NCI-H2171 treated with DMSO at 0.1 percent for 48 hours (cell line): ENCODE results near the gene NTM.

Experiments
- DNase-seq: peaks from one replicate; lab custom pipeline; 2025; lab: John Stamatoyannopoulos, UW

NTM gene

GRCh38 chr11:132022285-132022684 lies 651.9 kb downstream of the NTM start:
- DNase-seq, result no peak

DNA sequence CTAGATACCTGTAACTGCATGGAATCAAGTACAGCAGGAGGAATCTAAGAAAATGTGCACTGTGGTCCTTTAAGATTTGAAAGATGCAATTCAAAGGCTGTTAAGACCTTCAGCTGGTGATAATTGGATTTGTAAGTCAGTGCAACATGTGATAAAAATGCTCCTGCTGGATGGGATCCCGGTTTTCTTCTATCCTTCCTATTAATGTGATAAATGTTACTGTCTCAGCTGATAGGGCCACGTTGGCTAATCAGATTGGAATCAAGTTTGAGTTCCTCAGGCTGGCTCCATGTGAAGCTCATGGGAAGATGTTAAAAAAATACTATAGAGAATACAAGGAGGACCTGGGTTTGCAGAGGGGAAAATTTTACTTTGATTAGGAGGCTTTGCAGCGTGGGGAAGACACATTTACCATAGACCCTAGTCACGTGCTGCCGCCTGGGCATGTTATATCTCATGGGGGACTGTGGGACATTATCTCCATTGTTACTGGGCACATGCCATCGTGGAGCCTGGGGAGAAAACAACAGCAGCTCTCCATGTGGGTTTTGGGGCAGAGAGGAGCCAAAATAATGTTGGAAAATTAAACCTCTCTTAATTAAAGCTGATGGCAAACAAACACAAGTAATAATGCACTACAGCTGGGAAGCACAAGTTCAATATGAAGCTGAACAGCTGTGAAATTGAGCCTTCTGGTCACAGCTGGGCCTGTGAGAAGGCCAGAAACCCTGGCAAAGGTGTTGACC lies 652.5 kb downstream of the NTM start:
- DNase-seq, result no peak

GRCh38 chr11:132024587-132025295 lies 654.3 kb downstream of the NTM start:
- DNase-seq, result no peak

DNA sequence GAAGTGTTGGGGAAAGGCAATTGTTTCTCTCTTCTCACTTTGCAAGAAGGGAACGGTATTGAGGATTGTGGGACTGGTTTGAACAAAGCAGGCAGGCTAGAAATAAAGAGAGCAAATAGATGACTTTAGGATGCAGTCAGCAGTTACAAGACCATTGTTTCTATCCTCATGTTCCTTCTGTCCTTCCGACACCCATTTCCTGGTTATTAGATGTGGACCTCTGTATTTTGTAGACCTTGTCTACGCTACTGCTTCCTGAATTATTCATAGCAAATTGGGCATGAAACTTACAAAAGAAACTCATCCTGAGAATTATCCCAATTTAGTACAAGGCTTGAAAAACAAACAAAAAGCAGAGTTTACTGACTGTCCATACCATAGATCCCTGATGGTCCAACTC lies 656.3 kb downstream of the NTM start:
- no peak for DNase-seq

- DNase-seq, result no peak
Measured at GRCh38 chr11:132028380-132029240, 658.2 kb downstream of the NTM start.

GRCh38 chr11:132030896-132031295 lies 660.5 kb downstream of the NTM start:
- DNase-seq, result no peak

- DNase-seq, result no peak
Measured at GRCh38 chr11:132032555-132032954, 662.1 kb downstream of the NTM start.

- DNase-seq, result no peak
Measured at GRCh38 chr11:132033051-132033450, 662.6 kb downstream of the NTM start.

DNA sequence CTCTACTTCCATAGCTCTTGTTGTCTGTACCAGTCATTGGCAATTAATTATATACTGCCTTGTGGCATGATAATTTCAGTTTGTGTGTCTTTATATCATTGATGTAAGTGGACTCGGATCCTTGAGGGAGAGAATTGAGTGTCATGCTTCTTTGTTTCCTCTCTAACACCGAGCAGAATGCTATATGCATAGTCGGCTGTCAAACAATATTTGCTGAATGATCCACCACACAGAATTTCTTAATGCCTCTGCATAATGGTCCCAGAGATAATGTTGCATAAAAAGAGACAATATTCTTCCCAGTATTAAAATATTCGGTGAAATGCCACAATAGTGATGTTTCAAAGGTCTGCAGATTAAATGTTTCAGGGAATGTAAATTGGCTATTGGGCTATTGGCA lies 664.8 kb downstream of the NTM start:
- no peak for DNase-seq

DNA sequence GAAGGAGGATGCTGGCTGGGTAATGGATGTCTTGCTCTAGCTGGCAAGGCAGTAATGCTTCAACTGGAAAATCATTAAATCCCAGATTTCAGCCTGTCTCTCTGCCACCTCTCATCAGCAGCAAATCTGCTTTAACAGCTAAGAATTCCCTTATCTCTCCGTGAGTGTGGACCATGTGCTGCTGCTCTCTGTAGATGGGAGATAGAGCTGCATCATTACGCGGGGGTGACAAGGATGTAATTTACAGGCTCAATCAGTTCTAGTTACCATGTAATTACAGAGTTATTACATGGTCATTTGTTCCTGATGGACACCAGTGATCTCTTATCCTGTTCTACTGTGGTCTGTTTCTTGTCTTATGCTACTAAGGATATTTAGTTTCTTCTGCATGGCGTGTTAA lies 665.4 kb downstream of the NTM start:
- no peak for DNase-seq

GRCh38 chr11:132036220-132036619 lies 665.8 kb downstream of the NTM start:
- DNase-seq, result no peak

DNA sequence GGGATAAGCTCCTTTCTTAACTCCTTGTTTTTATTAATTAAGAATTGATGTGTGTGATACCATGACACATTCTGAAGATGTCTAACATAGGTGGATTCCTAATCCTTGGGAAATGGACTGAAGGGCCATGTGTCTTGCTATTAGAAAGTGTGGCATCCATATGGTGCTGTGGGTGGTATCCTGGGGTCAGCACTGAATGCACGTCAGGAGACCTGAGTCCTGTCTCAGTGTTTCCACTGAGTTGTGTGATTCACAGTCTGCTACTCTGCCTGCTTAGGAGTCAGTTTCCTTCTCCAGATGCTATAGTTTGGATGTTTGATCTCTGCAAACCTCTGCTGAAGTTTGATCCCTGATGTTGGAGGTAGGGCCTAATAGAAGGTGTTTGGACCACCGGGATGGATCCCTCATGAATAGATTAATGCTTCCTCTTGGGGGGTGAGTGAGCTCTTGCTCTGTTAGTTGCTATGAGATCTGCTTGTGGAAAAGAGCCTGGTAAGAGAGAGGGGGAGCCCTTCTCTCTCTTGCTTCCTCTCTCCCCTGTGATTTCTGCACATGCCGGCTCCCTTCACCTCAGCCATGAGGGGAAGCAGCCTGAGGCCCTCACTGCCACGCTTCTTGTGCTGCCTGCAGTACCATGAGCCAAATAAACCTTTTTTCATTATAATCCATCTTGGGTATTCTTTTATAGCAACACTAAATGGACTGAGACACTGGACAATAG lies 666.5 kb downstream of the NTM start:
- no peak for DNase-seq

- DNase-seq, result no peak
Measured at GRCh38 chr11:132037467-132037862, 667.0 kb downstream of the NTM start.

DNA sequence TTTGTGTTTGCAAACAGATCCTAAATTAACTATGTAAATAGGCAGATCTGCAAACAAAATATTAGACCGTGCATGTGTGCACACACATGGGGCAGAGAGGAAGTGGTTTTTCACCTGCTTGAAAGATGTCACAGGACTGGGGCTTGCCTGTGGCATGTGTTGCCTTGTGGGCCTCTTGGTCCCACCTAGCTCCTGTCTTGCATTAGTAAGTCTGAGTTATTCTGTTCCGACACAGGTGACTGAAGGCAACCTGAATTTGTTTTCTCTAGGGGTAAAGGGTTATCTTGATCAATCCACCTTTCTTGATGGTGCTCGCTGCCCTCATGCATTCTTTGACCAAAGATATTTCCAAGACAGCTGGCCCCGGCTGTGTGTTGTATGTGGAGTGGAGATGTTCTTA lies 667.5 kb downstream of the NTM start:
- no peak for DNase-seq

GRCh38 chr11:132039521-132039920 lies 669.1 kb downstream of the NTM start:
- no peak for DNase-seq

GRCh38 chr11:132042296-132042695 lies 671.9 kb downstream of the NTM start:
- no peak for DNase-seq

DNA sequence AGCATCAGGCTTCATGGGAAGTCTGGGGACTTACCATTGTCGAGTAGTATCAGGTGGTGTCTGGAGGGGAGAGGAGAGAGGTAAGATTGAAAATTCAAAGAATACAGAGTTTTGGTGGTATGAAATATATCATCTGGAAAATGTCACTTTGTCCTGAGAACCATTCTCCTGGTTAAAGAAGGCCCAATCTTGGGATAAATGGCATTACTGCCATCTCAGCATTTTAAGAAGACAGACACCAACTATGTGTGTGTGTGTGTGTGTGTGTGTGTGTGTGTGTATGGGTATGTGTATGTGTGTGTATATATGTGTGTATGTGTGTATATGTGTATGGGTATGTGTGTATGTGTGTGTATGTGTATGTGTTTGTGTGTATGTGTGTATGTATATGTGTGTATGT lies 673.3 kb downstream of the NTM start:
- no peak for DNase-seq

DNA sequence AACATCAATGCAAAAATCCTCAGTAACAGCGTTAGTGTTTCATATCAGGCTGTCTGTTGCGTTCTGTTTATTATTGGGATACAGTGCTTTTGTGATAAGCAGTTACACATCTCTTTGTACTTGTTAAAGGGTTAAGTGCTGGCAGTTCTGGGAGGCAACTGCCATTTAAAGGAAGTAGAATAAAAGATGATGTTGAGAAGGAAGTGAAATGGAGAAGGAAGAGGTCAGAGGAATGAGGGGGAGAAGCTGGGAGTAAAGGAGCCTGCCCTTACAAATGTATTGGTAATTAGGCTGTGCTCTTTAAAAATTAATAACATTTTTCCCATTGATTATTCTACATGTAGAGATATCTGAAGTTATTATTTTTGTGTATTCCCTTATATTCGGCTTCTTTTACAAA lies 674.7 kb downstream of the NTM start:
- no peak for DNase-seq

- DNase-seq, result no peak
Measured at GRCh38 chr11:132046288-132046865, 676.0 kb downstream of the NTM start.

DNA sequence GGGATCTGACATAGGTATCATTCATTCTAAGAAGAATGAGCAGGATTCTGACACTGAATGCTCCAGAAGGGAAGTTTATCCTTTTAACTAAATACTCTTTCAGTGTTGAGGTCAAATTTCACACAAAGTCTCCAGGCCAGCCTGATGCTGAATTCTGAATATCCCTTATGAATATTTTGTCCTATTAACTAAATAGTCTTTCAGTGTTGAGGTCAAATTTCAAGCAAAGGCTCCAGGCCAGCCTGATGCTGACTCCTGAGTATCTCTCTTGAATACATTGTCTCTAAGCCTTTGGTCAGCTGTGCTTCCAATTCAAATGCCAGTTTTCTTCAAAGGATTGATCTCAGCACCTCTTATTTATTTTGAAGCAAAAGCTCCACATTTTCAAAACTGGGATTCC lies 676.8 kb downstream of the NTM start:
- no peak for DNase-seq

GRCh38 chr11:132048040-132048439 lies 677.6 kb downstream of the NTM start:
- no peak for DNase-seq

GRCh38 chr11:132049205-132049604 lies 678.8 kb downstream of the NTM start:
- DNase-seq, result no peak
